ENCODE measurements around the gene YKT6.
A peak's percentile ranks its signal among the peaks of the same experiment; 100 is the strongest.
"Not testable (repeated sequence)": the region's sequence is repeated elsewhere in the genome, so short reads cannot be mapped to it uniquely, and the experiment has no call there.

Gene YKT6

GRCh38 chr7:44172803-44173424, 27.9 kb upstream of the YKT6 start:
- DNase-seq (ENCODE audit: low spot score): no peak

- DNase-seq (ENCODE audit: low spot score): no peak
Observed at GRCh38 chr7:44173911-44174693, 26.7 kb upstream of the YKT6 start.

- DNase-seq (ENCODE audit: low spot score): not testable (repeated sequence)
Observed at GRCh38 chr7:44174694-44174948, 26.2 kb upstream of the YKT6 start.

GRCh38 chr7:44175730-44176129, 25.0 kb upstream of the YKT6 start:
- DNase-seq (ENCODE audit: low spot score): no peak

- no peak for DNase-seq (ENCODE audit: low spot score)
Observed at GRCh38 chr7:44176486-44176885, 24.3 kb upstream of the YKT6 start.

- DNase-seq (ENCODE audit: low spot score): no peak
Observed at GRCh38 chr7:44177570-44178131, 23.1 kb upstream of the YKT6 start.

GRCh38 chr7:44180631-44181030, 20.1 kb upstream of the YKT6 start:
- DNase-seq (ENCODE audit: low spot score): no peak

- DNase-seq (ENCODE audit: low spot score): no peak
Observed at GRCh38 chr7:44182827-44183226, 18.0 kb upstream of the YKT6 start.

GRCh38 chr7:44183386-44183785, 17.4 kb upstream of the YKT6 start:
- DNase-seq (ENCODE audit: low spot score): no peak

- peak; percentile 82 for DNase-seq (ENCODE audit: low spot score)
Observed at GRCh38 chr7:44184206-44184872, 16.4 kb upstream of the YKT6 start.

- DNase-seq (ENCODE audit: low spot score): no peak
Observed at GRCh38 chr7:44184873-44185446, 15.8 kb upstream of the YKT6 start.

GRCh38 chr7:44185729-44186128, 15.0 kb upstream of the YKT6 start:
- DNase-seq (ENCODE audit: low spot score): no peak

GRCh38 chr7:44186736-44187135, 14.0 kb upstream of the YKT6 start:
- no peak for DNase-seq (ENCODE audit: low spot score)

GRCh38 chr7:44187636-44188416, 13.0 kb upstream of the YKT6 start:
- DNase-seq (ENCODE audit: low spot score): no peak

- no peak for DNase-seq (ENCODE audit: low spot score)
Observed at GRCh38 chr7:44188480-44189225, 12.1 kb upstream of the YKT6 start.

- DNase-seq (ENCODE audit: low spot score): no peak
Observed at GRCh38 chr7:44189286-44189992, 11.3 kb upstream of the YKT6 start, which contains the start of gene GCK. TSS of gene GCK (minus strand) at chr7:44189439. CDS start at chr7:44188953, 486 bp downstream.

GRCh38 chr7:44189993-44190872, 10.5 kb upstream of the YKT6 start:
- DNase-seq (ENCODE audit: low spot score): no peak

GRCh38 chr7:44191171-44191570, 9.6 kb upstream of the YKT6 start:
- no peak for DNase-seq (ENCODE audit: low spot score)

- no peak for DNase-seq (ENCODE audit: low spot score)
Observed at GRCh38 chr7:44193011-44193802, 7.6 kb upstream of the YKT6 start.
